ENCODE results near the gene PCDH9.

The PCDH9 gene

GRCh38 chr13:66520511-66521355, 709.4 kb downstream of the PCDH9 start:
- Histone ChIP-seq H3K27me3 (ENCODE audit: insufficient read depth, poor library complexity, severe bottlenecking) (no peaks in the 10 kb centered on the region), H3K27ac (replicated peaks) (no peak overlapping the region), H3K4me3 (replicated peaks; ENCODE audit: insufficient read depth, low read length) (no peak overlapping the region)
- no peak for DNase-seq (ENCODE audit: low read depth in 1 of 2, low spot score in 1 of 2)
- TF ChIP-seq POLR2AphosphoS5 (IDR thresholded peaks at IDR 0.05; ENCODE audit: low read depth) (no peak), SPI1 (IDR thresholded peaks at IDR 0.05; ENCODE audit: borderline replicate concordance, low read depth) (no peak), CTCF (IDR thresholded peaks at IDR 0.05; ENCODE audit: insufficient read depth, low read length) (no peak), GABPA (IDR thresholded peaks at IDR 0.05; ENCODE audit: low read depth) (no peak), REST (IDR thresholded peaks at IDR 0.05; ENCODE audit: insufficient replicate concordance, low read depth) (no peak)

- no peak for TF ChIP-seq REST (IDR thresholded peaks at IDR 0.05; ENCODE audit: insufficient replicate concordance, low read depth)
- TF ChIP-seq GABPA (IDR thresholded peaks at IDR 0.05; ENCODE audit: low read depth), result no peak
- no peak for TF ChIP-seq POLR2AphosphoS5 (IDR thresholded peaks at IDR 0.05; ENCODE audit: low read depth)
- TF ChIP-seq SPI1 (IDR thresholded peaks at IDR 0.05; ENCODE audit: borderline replicate concordance, low read depth), result no peak
- no peak for TF ChIP-seq CTCF (IDR thresholded peaks at IDR 0.05; ENCODE audit: insufficient read depth, low read length)
- no peak for DNase-seq (ENCODE audit: low read depth in 1 of 2, low spot score in 1 of 2)
- no peak overlapping the region for H3K4me3 ChIP-seq (replicated peaks; ENCODE audit: insufficient read depth, low read length)
Observed at GRCh38 chr13:66519259-66519658, 710.9 kb downstream of the PCDH9 start.

GRCh38 chr13:66518068-66518467, 712.1 kb downstream of the PCDH9 start:
- no peak for DNase-seq (ENCODE audit: low read depth in 1 of 2, low spot score in 1 of 2)
- Histone ChIP-seq H3K27me3 (ENCODE audit: insufficient read depth, poor library complexity, severe bottlenecking) (no peaks in the 10 kb centered on the region), H3K27ac (replicated peaks) (no peak overlapping the region), H3K4me3 (replicated peaks; ENCODE audit: insufficient read depth, low read length) (no peak overlapping the region)
- TF ChIP-seq SPI1 (IDR thresholded peaks at IDR 0.05; ENCODE audit: borderline replicate concordance, low read depth), result no peak
- no peak for TF ChIP-seq POLR2AphosphoS5 (IDR thresholded peaks at IDR 0.05; ENCODE audit: low read depth)
- TF ChIP-seq REST (IDR thresholded peaks at IDR 0.05; ENCODE audit: insufficient replicate concordance, low read depth), result no peak
- TF ChIP-seq CTCF (IDR thresholded peaks at IDR 0.05; ENCODE audit: insufficient read depth, low read length), result no peak
- TF ChIP-seq GABPA (IDR thresholded peaks at IDR 0.05; ENCODE audit: low read depth), result no peak

More at GRCh38 chr13:66519259-66519658, 710.9 kb downstream of the PCDH9 start:
- Histone ChIP-seq H3K27me3 (ENCODE audit: insufficient read depth, poor library complexity, severe bottlenecking) (no peaks in the 10 kb centered on the region), H3K27ac (replicated peaks) (no peak overlapping the region)
